EL (cell line): ENCODE measurements around the gene UBXN7.
"Not testable (repeated sequence)": the region's sequence is repeated elsewhere in the genome, so short reads cannot be mapped to it uniquely, and the experiment has no call there.

Source experiments
- DNase-seq: peaks from one replicate; pipeline ENCODE4 v3.0.0-alpha.2; 2016

UBXN7 gene

DNA sequence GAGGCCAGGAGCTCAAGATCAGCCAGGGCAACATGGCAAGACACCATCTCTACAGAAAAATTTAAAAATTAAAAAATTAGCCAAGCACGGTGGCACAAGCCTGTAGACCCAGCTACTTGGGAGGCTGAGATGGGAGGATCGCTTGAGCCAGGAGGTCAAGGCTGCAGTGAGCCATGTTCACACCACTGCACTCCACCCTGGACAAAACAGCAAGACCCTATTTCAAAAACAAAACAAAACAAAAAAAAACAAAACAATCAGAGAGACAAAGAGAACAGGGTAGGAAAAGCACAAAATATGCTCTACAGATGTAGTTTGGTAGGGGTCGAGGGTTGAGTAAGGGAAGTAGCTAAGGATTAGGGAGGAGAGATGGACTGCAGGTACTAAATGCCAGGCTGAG lies 117.6 kb downstream of the UBXN7 start:
- DNase-seq = no peak

DNA sequence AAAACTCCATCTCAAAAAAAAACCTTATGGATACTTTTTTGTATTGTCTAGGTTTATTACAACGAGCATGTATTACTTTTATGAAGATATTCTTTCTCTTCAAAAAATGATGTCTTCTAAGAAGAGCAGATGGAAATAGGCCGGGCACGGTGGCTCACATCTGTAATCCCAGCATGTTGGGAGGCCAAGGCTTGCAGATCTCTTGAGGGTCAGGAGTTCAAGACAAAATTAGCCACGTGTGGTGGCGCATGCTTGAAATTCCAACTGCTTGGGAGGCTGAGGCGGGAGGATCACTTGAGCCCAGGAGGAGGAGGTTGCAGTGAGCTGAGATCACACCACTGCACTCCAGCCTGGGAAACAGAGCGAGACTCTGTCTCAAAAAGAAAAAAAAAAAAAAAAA lies 118.1 kb downstream of the UBXN7 start:
- DNase-seq = not testable (repeated sequence)

DNA sequence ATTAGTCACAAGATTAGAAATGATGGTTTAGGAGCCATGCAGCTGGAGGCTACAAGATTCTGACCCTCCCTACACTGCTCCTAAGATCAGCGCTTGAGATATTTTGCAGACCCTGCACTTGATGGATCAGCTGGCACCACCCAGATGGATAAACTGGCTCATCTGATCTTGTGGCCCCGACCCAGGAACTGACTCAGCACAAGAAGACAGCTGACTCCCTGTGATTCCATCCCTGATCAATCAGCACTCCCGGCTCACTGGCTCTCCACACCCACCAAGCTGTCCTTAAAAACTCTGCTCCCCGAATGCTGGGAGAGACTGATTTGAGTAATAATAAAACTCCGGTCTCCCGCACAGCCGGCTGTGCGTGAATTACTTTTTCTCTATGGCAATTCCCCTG lies 129.3 kb downstream of the UBXN7 start:
- not testable (repeated sequence) for DNase-seq

DNA sequence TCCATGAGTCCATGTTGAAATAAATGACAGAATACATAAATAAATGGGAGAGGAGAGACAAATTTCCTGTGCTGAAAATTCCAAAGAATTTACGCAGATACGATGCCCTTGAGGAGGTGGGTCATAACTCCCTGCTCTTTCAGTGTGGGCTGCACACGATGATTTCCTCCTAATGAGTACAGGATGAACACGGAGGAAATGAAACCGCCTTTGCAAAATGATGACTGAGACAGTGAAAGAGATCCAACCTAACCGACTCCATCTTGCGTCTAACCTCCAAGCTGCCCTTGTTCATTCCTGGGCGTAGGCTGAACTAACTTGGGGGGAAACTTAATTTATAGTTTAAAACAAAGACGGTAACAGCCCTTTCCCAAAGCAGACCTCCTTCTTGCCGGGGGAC lies 129.7 kb downstream of the UBXN7 start:
- not testable (repeated sequence) for DNase-seq

DNA sequence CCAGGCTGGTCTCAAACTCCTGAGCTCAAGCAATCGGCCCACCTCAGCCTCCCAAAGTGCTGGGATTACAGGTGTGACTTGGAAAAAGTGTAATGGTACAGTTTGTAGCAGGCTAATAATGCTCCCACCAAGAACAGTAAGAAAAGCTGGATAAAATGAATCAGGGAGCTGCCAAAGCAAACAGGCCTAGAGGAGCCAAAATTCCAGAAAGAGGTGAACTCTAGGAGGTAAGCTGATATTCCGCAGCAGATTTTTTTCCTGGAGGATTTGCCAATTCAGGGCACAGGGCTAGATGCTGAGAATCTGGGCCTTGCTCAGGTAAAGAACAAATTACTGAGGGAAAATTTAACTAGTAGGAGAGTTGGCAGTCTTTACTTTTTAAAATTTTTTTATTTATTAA lies 133.7 kb downstream of the UBXN7 start:
- DNase-seq = no peak
